Endometrium (tissue), 2 donors: Measurements from ENCODE around the gene P3H3.
"Not testable (repeated sequence)": the region's sequence is repeated elsewhere in the genome, so short reads cannot be mapped to it uniquely, and the experiment has no call there.

ENCODE experiments used
- FAIRE-seq: peaks from 2 replicates; lab custom pipeline; 2012; peaks lifted over from hg19 to GRCh38; lab: Jason Lieb, UNC
- donor health status: control.
- donor health status: control.

P3H3 gene

GRCh38 chr12:6867413-6868210, 39.4 kb downstream of the P3H3 start, which contains the start of gene TPI1:
Gene TPI1 (plus strand): TSS chr12:6867531. CDS start chr12:6867567, 36 bp downstream.
- no peak for FAIRE-seq

GRCh38 chr12:6868211-6869048, 40.2 kb downstream of the P3H3 start:
- FAIRE-seq: no peak

- FAIRE-seq: no peak
Observed at GRCh38 chr12:6869049-6870021, 41.1 kb downstream of the P3H3 start.

GRCh38 chr12:6870304-6870703, 42.1 kb downstream of the P3H3 start:
- FAIRE-seq: not testable (repeated sequence)

- no peak for FAIRE-seq
Observed at GRCh38 chr12:6871052-6871957, 43.1 kb downstream of the P3H3 start.

GRCh38 chr12:6872073-6873048, 44.2 kb downstream of the P3H3 start:
- no peak for FAIRE-seq

GRCh38 chr12:6873094-6874014, 45.1 kb downstream of the P3H3 start, which contains the start of gene SPSB2:
Gene SPSB2 (minus strand): TSS chr12:6873303. CDS start chr12:6872901, 402 bp downstream.
- no peak for FAIRE-seq

- not testable (repeated sequence) for FAIRE-seq
Observed at GRCh38 chr12:6874015-6874368, 45.8 kb downstream of the P3H3 start.

- not testable (repeated sequence) for FAIRE-seq
Observed at GRCh38 chr12:6879824-6880223, 51.6 kb downstream of the P3H3 start.

GRCh38 chr12:6883252-6883651, 55.0 kb downstream of the P3H3 start:
- no peak for FAIRE-seq

GRCh38 chr12:6883683-6884082, 55.5 kb downstream of the P3H3 start:
- no peak for FAIRE-seq

- no peak for FAIRE-seq
Observed at GRCh38 chr12:6884539-6884938, 56.3 kb downstream of the P3H3 start.

GRCh38 chr12:6886206-6886999, 58.2 kb downstream of the P3H3 start:
- FAIRE-seq: not testable (repeated sequence)

- FAIRE-seq: no peak
Observed at GRCh38 chr12:6887460-6887859, 59.3 kb downstream of the P3H3 start.

GRCh38 chr12:6888360-6888759, 60.2 kb downstream of the P3H3 start:
- FAIRE-seq: no peak

GRCh38 chr12:6888794-6889193, 60.6 kb downstream of the P3H3 start:
- not testable (repeated sequence) for FAIRE-seq
